ENCODE measurements around the gene CNN2.
A peak's percentile ranks its signal among the peaks of the same experiment; 100 is the strongest.

CNN2 gene

DNA sequence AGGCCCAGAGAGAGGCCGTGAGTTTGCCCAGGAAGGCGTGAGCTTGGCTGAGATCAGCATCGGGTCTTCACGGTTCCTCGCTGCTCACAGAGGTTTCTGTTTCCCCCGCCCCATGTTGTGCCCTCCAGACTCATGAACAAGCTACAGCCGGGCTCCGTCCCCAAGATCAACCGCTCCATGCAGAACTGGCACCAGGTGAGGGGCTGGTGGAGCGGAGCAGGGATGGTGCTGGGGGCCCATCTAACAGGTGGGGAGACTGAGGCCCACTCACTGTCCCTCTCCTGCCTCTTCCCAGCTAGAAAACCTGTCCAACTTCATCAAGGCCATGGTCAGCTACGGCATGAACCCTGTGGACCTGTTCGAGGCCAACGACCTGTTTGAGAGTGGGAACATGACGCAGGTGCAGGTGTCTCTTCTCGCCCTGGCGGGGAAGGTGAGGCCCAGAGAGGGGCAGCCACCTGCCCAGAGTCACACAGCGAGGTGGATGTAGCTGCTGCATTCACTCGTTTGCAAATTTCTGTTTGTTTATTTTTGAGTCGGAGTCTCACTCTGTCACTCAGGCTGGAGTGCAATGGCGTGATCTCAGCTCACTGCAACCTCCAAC, 6.0 kb downstream of the CNN2 start:
- peak in 1 of 6 experiments; percentile 11 for DNase-seq

DNA sequence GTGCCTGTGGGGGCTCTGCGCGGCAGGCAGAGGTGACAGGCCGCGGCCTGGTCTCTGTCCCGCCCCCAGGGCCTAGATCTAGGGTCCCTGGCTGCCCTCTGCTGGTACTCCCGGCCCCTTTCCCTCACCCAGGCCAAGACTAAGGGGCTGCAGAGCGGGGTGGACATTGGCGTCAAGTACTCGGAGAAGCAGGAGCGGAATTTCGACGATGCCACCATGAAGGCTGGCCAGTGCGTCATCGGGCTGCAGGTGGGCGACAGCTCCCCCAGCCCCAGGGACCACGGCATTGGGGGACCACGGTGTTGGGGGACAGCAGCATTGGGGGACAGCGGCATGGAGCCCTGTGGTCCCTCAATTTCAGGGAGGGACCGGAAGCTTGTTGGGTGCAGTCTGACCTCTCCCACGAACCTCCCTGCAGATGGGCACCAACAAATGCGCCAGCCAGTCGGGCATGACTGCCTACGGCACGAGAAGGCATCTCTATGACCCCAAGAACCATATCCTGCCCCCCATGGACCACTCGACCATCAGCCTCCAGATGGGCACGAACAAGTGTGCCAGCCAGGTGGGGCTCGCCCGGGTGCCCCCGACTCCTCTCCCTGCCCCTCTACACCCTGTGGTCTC, 9.7 kb downstream of the CNN2 start:
- peak in 2 of 6 experiments; percentile 20 to 33 for DNase-seq

DNA sequence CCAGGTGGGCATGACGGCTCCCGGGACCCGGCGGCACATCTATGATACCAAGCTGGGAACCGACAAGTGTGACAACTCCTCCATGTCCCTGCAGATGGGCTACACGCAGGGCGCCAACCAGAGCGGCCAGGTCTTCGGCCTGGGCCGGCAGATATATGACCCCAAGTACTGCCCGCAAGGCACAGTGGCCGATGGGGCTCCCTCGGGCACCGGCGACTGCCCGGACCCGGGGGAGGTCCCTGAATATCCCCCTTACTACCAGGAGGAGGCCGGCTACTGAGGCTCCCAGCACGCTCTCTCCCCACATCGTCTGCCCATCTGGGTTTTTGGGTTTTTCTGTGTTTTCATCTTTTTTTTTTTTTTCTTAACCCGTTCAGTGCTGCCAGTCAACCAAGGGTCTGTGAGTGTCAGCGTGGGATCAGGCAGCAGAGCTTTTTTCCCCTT, 11.2 kb downstream of the CNN2 start:
- peak in 4 of 6 experiments; percentile 32 to 52 (median 48) for DNase-seq

DNA sequence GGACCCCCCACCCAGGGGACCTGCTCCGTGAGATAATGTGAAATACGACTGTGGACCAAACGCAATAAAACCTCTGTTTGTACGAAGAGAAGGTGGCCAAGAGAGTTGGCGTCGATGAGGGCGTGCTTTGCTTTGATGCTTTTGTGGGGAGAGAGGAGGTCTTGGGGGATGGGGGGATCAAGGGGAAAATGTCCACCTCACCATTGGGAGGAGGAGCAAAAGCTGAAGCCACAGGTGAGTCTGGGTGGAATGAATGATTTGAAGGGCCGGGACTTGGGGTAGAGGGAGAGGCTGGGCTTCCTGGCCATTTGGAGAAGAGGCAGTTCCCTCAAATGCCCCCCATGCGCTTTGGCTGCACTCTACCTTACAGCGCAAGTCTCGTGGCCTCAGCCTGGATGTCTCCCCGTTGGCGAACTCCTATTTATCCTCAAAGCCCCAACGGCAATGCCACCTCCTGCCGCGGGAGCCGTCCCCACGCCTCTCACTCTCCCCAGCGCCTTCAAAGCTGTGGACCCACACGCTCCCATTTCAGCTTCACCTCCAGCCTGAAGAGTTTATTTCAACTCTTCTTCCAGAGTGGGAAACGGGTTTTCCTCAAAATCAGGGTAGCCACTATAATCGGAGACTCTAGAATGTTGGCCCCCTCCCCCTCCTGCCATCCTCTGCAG, 12.7 kb downstream of the CNN2 start:
- DNase-seq, result peak in 4 of 6 experiments; percentile 28 to 54 (median 42)

DNA sequence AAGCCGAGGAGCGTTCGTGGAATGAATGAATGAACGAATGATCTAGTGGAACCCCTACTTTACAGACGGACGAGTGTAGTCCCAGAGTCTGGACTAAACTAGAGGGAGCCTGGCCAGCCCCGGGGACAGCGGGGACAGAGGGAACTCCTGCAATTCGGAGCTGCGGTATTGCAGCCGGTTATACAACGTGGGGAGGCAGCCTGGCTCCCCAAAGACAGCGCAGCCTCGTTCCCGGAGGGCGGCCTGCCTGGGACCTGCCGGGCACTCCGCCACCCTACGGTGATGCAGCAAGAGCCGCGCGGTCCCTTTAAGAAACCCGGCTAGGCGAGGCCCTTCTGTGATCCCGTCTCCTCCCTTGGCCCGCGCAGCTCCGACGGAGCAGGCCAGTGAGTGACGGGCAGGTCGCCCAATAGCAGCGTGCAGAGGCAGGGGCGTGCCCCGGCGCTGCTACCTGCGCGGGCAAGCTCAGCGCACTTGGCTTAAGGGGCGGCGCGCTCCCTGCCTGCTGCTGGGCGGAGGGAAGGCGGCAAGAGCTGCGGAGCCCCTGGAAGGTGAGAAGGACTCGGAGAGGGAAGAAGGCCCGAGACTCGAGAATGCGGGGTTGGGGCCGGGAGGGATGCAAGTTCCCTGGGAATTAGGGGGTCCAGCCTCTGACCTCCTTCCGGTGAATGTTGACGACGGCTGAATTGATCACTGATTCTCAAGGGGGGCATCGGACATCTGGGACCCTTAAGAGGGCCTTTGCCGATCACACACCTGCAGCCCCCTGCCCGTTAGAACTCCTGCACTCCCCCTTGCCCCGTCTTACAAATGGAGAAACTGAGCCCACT, 13.5 kb downstream of the CNN2 start, which contains the start of gene ABCA7:
Gene ABCA7, plus strand, starts transcription at position 462 of the 830 bp plus-strand sequence. CDS start 1,255 bp downstream, outside the sequence.
- DNase-seq, result peak; percentile 96 to 99 (median 97)

DNA sequence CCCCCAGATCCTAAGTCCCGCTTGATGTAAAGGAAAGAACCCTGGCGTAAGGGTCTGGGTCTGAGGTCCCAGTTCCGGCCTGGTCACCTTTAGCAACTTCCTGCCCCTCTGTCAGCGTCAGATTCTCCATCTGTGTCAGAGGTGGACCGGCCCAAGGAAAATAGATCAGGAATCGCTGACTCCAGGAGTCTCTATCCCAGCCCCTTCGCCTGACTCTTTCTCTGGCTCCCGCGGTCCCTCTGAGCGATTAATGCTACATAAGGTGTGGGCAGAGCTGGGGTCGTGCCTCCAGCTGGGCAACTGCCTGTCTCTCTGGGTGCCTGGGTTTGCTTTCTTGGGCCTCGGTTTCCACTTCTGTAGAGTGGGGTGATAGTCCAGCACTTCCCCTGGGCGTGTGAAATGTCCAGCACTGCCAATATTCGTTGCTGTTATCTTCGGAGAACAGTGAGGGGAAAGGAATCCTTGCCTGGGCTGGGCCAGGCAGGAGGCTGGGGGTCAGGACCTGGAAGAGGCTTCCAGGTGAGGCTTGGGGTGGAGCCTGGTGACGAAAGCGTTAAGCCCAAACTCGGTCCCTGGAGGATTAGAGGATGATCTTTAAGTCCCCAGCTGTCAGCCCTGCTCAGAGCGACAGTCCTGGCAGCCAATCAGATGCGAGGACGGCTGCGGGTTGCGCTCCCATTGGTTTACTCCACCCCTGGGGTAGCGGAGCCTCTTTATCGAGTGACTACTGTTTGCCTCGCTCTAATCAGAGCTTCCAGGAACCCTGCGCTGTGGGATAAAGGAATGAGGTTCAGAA, 14.3 kb downstream of the CNN2 start:
- DNase-seq, result peak; percentile 80 to 90 (median 86)

DNA sequence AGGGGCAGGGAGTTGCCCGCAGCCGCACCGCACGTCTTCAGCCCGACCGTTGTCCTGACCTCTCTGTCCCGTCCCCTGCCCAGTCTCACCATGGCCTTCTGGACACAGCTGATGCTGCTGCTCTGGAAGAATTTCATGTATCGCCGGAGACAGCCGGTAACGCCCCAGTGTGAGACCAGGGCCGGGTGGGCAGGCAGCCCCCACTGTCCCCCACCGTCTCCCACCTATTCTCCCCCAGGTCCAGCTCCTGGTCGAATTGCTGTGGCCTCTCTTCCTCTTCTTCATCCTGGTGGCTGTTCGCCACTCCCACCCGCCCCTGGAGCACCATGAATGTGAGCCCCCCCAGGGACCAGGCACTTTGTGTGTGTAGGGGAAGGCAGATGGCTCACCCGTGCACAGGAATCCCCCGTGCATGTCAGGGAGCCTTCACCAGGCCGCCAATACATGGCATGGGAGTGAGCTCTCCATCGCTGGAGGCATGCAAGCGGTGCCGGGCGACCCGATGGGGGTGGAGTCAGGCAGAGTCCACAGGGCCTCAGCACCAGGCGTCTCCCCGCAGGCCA, 14.9 kb downstream of the CNN2 start:
- no peak for DNase-seq

DNA sequence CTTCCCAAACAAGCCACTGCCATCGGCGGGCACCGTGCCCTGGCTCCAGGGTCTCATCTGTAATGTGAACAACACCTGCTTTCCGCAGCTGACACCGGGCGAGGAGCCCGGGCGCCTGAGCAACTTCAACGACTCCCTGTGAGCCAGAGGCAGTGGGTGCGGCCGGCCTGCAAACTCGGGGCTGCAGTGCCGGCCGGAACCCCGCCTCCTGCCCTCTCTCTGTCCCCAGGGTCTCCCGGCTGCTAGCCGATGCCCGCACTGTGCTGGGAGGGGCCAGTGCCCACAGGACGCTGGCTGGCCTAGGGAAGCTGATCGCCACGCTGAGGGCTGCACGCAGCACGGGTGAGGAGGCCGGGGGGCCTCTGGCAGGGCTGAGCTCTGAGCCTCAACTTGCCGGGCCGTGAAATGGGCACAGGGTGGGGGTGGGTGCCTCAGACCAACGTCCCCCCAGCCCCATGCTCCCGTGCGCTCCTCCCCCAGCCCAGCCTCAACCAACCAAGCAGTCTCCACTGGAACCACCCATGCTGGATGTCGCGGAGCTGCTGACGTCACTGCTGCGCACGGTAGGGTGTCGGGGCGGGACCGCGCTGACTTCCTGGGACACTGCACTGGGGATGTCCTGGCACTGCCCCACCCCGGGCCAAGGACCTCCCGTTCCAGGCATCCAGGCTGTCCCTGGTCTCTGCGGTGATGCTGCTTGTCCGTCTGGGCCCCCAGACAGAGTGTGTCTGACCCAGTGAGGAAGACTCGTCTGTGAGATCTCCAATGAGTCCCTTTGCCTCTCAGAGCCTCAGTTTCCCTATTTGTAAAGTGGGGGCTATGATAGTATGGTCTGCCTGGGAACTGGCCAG, 15.7 kb downstream of the CNN2 start:
- no peak for DNase-seq

DNA sequence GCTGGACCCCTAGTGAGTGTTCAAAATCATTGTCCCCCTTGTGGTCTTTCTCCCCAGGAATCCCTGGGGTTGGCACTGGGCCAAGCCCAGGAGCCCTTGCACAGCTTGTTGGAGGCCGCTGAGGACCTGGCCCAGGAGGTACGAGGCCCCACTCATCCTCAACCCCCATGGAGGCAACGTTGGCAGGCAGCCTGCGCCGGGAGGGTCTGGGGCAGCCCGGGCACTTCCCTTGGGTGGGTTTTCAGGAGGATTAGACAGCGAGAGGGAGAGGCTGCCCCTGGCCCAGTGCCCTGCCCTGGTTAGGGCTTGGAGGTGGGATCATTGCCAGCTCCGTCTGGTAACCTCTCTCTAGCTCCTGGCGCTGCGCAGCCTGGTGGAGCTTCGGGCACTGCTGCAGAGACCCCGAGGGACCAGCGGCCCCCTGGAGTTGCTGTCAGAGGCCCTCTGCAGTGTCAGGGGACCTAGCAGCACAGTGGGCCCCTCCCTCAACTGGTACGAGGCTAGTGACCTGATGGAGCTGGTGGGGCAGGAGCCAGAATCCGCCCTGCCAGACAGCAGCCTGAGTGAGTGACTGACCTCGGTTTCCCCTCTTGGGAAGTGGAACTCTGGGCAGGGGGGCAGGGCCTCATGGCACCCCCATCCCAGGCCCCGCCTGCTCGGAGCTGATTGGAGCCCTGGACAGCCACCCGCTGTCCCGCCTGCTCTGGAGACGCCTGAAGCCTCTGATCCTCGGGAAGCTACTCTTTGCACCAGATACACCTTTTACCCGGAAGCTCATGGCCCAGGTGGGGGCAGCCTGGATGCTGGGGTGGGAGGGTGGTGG, 16.5 kb downstream of the CNN2 start:
- no peak for DNase-seq

DNA sequence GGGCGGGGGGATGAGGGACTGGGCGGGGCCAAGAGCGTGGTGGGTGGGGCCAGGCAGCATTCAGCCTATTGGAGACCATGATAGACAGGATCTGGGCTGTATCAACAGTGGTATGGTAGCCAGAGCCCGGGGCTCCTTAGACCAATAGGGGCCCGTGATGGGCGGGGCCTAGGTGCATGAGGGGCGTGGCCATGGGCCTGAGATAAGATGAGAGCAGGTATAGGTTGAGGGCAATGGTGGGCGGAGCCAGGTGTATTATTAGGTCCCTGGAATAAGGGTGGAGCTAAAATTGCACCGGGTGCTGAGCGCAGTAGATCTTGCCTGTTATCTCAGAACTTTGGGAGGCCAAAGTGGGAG, 18.8 kb downstream of the CNN2 start:
- peak; percentile 31 to 75 (median 64) for DNase-seq

DNA sequence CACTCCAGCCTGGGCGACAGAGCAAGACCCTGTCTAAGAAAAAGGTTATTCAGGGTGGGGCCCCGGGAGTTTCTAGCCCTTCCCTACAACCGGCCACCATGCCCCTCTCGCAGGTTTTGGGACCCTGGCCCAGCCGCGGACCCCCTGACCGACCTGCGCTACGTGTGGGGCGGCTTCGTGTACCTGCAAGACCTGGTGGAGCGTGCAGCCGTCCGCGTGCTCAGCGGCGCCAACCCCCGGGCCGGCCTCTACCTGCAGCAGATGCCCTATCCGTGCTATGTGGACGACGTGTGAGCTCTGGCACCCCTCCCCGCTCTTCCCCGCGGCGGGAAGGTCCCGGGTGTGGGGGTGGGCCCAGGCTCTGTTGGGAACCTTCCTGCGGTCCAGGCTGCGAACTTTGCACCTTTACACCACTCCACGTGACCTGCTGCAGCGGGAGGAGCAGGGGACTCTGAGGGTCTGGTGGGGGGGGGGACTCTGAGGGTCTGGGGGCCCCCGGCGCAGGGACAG, 19.8 kb downstream of the CNN2 start:
- DNase-seq, result no peak

DNA sequence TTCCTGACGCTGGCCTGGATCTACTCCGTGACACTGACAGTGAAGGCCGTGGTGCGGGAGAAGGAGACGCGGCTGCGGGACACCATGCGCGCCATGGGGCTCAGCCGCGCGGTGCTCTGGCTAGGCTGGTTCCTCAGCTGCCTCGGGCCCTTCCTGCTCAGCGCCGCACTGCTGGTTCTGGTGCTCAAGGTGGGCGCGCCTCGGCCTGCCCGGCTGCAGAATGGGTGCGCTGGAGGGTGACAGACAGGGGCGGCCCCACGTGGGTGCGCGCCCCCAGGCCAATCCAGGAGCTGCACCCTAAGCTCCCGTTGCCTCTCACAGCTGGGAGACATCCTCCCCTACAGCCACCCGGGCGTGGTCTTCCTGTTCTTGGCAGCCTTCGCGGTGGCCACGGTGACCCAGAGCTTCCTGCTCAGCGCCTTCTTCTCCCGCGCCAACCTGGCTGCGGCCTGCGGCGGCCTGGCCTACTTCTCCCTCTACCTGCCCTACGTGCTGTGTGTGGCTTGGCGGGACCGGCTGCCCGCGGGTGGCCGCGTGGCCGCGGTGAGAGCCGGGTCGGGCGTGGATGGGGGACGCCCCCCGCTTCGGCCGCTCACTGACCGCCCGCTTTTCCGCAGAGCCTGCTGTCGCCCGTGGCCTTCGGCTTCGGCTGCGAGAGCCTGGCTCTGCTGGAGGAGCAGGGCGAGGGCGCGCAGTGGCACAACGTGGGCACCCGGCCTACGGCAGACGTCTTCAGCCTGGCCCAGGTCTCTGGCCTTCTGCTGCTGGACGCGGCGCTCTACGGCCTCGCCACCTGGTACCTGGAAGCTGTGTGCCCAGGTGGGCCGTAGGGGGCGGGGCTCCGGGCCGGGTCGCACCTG, 20.7 kb downstream of the CNN2 start:
- DNase-seq, result no peak

DNA sequence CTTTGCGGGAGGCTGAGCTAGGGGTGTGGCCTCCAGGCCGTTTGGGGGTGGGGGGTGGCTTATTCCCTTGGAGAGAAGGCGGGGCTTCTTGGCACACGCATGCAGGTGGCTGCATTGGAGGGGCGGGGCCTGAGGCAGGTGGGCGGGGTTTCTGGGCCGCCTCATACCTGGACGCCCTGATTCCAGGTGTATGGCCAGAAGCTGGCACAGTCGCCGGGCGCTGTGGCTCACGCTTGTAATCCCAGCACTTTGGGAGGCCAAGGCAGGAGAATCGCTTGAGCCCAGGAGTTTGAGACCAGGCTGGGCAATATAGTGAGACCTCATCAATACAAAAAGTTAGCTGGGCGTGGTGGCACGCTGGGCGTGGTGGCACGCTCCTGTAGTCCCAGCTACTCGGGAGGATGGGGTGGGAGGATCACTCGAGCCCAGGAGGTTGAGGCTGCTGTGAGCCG, 21.3 kb downstream of the CNN2 start:
- no peak for DNase-seq

DNA sequence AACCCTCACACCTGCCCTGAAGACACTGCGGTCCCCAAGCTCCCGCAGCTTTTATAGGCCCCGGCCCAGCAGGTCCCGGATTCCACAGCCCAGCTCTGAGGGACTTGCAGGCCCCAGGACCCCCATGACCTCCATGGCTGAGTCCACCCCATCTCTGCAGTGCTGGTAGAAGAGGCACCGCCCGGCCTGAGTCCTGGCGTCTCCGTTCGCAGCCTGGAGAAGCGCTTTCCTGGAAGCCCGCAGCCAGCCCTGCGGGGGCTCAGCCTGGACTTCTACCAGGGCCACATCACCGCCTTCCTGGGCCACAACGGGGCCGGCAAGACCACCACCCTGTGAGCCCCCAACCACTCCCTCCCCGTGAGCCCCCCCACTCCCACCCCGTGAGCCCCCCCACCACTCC, 22.7 kb downstream of the CNN2 start:
- DNase-seq, result no peak

DNA sequence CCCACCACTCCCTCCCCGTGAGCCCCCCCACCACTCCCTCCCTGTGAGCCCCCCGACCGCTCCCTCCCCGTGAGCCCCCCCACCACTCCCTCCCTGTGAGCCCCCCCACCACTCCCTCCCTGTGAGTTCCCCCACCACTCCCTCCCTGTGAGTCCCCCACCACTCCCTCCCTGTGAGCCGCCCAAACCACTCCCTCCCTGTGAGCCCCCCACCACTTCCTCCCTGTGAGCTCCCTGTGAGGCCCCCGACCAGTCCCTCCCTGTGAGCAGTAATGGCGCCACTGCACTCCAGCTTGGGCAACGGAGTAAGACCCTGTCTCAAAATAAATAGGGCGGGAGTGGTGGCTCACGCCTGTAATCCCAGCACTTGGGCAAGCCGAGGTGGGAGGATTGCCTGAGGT, 23.4 kb downstream of the CNN2 start:
- no peak for DNase-seq

DNA sequence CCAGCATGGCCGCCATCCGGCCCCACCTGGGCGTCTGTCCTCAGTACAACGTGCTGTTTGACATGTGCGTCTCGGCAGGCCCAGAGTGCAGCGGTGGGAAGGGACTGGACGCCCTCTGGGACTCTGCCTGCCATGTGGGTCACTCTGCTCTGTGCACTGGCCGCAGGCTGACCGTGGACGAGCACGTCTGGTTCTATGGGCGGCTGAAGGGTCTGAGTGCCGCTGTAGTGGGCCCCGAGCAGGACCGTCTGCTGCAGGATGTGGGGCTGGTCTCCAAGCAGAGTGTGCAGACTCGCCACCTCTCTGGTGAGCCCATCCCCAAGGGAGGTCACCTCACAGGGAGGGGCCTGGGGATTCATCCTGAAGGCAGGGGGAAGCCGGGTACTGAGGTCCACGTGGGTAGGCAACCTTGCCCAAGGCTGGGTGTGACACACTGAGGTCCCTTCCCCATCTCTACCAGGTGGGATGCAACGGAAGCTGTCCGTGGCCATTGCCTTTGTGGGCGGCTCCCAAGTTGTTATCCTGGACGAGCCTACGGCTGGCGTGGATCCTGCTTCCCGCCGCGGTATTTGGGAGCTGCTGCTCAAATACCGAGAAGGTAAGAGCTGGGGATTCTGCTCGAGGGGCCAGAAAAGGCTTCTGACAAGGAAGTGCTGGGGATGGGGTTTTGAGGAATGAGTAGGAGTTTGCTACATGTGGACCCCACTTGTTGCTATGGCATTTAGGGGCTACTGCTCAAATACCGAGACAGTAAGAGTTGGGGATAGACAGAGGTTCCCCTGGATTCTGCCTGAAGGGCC, 24.8 kb downstream of the CNN2 start:
- DNase-seq, result no peak

DNA sequence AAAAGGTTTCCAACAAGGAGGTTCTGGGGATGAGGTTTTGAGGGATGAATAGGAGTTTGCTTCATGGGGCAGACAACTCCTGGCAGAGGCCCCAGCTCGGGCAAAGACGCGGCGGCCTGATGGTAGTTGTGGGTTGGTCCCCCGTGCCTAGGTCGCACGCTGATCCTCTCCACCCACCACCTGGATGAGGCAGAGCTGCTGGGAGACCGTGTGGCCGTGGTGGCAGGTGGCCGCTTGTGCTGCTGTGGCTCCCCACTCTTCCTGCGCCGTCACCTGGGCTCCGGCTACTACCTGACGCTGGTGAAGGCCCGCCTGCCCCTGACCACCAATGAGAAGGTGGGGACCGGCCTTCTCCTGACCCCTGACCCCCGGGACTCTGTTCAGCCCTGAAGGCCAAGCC, 25.4 kb downstream of the CNN2 start:
- DNase-seq, result no peak
